GM21515 (cell line): ENCODE results near the gene PPP1R2.
"Not testable (repeated sequence)": the region's sequence is repeated elsewhere in the genome, so short reads cannot be mapped to it uniquely, and the experiment has no call there.

ENCODE experiments used
- ATAC-seq: cut with Tn5 transposase; IDR thresholded peaks from one replicate; pipeline ENCODE4 v1.9.1; 2021; ENCODE audit not compliant: unreplicated experiment

The PPP1R2 gene

DNA sequence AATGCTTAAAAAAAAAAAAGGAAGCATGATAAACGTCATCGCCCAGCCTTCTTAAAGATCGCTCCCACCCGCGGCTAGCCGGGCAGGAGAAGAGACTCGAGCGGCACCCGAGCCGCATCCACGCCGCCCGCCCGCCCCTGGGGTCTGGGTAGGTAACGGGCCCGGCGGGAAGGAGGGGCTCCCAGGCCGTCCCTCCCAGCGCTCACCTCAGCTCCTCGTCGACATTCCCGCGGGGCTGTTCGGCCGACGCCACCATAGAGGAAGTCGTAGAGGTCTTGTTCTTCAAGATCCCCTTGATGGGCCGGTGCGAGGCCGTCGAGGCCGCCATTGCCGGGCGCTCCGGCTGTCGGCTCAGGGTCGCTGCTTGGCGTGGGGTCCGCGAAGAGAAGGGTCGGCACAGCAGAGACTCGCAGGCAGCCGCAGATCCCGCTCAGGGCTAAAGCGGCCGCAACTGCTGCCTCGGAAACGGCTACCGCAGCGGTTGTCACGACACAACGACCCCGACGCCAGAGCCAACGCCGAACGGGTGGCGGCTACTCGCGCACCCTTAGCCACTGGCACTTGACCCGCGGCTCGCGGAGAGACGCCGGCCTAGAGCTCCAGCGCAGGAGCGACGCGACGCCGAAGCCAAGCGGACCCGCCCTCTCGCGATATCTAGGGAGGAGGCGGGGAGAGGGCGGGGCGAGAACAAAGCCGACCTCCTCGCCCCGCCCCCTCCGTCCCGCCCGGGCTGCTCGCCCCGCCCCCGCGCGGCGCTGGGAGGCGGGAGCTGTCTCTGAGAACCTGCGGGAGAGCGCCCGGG is at the start of gene PPP1R2:
PPP1R2 (minus strand) TSS at position 628 of the 802 bp plus-strand sequence; CDS start at position 328, 300 bp downstream.
- ATAC-seq: peak; percentile 75

DNA sequence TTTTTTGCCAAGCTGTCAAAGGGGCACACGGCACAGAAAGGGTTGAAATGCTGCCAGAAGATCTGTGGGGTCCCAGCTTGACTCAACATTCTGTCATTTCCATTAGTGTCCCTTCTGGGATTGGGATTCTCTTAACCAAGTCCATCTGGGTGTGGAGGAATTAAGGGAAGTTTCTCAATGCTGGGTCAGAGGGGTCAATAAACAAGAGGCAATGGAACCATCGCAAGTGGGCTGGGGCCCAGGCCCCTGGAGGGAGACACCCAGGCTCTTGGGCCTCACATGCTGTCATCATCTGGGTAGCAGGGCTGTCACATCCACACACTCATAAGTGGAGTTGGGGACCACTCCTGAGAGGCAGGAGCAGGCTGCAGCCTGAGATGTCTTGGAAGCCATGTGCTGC is 48.7 kb upstream of the PPP1R2 start:
- ATAC-seq: no peak

DNA sequence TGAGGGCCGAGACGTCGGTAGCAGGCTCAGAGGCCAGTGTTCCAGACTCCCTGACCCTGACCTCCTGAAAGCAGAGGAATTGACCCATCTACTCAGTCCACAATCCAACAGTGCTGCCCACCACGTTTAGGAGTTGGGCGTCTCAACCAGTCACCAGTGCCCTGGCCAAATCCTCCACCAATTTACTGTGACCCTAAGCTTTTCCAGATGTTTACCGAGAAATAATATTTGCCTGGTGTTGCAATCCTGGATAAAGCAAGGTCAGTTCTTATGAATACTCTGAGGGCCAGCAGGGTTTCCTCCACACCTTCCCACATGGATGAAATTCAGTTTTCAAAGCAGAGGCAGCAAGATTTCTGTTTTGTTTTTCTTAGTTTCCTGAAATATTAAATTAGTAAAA is 48.1 kb upstream of the PPP1R2 start:
- ATAC-seq: no peak

DNA sequence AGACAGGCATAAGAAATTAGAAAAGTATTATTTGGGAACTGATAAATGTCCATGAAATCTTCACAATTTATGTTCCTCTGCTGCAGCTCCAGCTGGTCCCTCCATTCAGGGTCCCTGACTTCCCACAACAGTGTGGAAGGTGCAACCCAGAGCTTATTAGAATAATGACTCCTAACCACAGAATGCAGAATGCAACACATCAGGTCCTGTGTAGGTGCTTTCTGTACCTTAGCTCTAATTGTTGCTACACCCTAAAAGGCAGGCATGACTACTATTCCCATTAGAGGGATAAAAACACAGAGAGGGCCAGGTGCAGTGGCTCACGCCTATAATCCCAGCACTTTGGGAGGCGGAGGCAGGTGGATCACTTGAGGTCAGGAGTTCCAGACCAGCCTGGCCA is 47.3 kb upstream of the PPP1R2 start:
- not testable (repeated sequence) for ATAC-seq

DNA sequence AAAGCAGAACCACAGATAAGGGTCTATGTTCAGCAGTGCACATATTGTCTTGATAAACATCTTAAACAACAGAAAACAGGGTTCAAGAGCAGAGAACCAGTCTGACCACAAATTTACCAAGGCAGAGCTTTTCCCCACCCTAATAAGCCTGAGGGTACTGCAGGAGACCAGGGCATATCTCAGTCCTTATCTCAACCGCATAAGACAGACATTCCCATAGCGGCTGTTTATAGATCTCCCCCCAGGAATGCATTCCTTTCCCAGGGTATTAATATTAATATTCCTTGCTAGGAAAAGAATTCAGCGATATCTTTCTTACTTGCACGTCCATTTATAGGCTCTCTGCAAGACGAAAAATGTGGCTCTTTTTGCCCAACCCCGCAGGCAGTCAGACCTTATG is 46.7 kb upstream of the PPP1R2 start:
- ATAC-seq: not testable (repeated sequence)

DNA sequence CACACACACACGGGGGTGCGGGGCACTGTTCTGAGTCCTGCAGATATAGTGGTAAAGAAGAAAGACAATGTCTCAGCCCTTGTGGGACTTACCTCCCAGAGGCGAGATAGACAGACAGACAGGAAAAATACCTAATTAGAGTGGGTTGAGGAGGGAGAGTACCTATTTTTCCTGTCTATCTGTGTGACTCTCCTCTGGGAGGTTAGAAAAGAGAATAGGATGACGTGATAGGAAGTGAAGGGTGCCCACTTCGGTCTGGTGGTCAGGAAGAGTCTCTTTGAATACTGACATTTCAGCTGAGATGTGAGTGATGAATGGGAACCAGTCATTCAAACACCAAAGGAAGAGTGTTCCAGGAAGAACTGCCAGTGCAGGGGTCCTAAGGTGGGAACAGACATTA is 44.7 kb upstream of the PPP1R2 start:
- no peak for ATAC-seq

DNA sequence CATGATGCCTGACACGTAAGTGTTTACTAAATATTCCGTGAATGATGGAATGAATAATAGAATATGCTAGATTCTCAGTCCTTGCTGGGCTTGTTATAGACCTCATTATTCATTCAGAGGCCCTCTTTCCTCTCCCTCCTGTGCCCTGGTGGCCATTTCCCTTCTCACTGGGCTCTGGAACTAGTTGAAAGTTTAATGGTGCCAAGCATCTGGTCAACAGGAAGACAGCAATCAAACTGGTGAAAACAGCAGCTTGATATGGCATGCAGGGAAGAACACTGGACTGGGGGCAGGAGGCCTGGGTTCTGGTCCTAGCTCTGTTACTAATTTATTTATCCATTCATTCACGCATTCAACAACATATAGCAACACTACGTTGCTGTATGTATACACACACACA is 44.3 kb upstream of the PPP1R2 start:
- ATAC-seq: no peak

DNA sequence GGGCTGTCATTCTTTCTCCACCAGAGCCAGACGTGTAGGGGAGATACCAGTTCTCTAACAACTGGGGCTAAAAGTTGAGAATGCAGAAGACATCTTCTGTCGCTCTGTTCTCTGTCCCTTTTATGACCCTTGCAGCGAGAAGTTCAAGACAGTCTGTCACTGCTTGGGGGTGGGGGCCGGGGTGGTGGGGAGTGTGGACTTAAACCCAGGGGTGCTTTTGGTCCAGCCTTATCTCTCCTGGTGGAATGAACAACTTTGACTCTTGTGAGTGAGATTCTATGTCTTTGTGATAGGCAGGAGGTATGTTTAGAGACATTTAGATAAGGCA is 41.4 kb upstream of the PPP1R2 start:
- ATAC-seq: no peak

DNA sequence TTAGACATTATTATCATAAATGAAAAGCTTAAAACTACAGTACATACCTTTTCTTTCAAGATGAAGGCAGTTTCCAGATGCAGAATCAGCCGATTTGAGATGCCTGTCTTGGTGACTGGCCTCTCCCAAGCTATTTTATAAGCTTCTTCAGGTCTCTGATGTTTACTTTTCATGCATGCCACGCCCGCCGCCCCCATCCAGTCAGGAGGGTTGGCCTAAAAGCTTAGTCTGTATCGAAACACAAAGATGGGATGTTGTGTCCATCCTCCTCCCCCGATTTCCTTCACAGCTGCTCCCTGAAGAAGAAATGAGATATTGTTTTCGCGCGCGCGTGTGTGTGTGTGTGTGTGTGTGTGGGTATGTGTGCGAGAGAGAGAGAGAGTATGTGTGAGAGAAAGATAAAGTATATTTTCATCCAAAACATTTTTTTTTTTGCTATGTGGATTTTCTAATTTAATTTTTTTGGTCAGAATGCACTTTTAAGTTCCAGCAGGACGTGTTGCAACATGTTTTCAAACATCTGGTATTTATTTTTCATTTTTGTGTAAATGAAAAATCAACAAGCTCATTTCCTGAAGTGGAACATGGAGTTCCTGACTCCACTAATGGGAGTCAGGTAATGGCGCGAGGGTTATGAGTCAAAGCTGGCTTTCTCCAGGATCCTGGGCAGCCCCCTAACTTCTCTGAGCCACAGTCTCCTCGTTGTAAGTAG is 40.9 kb upstream of the PPP1R2 start, which contains the start of gene APOD:
APOD (minus strand) TSS at position 110 of the 712 bp plus-strand sequence. CDS start 4,479 bp downstream, outside the sequence.
- ATAC-seq: no peak

DNA sequence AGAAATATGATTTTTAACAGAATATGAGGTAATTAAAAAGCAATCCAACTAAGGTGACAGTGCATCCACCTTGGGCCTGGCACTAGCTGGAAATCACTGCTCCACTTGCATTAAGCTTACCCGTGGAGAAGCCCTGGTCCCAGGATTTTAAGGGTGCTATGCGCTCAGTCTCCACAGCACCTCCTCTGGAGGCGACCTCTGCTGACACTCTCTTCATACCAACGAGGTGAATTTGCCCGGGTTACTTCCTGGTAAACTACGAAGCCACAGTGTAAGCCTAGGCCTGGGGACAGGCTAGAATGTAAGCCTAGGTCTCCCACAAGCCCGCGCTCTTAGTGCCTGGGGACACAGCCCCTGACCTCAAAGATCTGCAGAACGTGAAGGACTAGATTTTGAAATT is 39.8 kb upstream of the PPP1R2 start:
- no peak for ATAC-seq

DNA sequence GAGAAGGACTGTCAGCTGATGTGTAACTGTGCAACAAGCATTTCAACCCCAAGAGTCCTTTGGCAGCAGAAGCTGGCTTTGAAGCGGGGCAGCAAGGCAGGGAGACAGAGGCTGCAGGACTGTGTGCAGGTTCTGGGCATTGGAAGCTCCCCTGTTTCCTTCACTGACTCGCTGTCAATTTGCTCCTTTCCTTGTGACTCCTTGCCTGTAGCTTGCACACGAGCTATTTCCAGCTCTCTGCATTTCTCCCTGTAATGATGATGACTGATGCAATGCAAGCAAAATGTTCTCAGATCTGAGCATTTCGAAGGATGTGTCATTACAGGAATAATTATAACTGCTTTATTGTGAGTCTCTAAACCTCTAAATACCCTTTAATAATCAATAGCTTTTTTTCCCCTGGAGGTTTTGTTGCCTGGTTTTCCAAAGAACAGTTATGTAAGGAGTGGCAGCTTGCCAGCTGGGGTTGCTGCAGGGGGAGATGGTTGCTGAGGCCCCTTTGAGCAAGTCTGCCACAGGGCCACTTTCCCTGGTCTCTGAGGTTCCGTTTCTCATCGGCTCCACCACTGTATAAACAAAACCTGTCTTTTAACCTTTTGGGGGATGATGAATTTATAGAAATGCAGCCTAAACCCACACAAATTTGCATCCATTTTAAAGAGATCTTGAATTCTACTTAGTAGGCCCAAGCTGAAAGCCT is 37.8 kb upstream of the PPP1R2 start:
- ATAC-seq: no peak

DNA sequence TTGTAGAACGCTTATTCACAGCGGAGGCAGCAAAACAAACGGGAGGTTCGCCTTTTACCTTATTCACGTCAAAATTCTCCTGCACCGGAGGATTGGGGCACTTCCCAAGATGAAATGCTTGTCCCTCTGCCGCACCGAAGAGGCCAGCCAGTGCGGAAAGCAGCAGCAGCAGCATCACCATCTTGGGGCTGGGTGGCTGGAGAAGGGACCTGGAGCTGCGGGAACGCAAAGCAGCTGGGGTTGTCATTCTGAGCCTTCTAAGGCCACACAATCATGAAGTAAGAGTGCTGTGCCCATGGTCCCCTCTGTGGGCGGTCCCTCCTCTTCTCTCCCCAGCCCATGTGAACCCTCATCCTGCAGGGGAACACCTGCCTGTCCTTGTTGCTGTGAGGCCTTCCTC is 36.2 kb upstream of the PPP1R2 start:
- ATAC-seq: no peak

DNA sequence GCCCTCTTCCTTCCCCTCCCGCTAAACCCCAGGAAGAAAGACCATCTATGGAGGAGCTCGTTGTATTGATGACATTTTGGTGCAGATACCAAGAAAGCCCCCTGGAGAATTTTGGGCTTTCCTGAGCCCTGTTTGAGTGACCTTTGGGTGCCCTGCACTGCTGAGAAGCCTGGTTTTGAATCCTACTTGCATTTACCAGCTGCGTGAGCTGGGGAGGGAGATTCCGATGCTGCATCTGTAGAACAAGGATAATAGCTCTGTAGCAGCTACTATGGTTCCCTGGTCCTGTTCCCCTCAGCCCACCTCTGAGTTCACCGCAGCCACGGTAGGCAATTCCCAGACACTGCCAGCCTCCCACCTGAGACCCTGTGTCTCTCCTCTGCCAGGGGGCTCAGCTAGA is 35.4 kb upstream of the PPP1R2 start:
- ATAC-seq: no peak

DNA sequence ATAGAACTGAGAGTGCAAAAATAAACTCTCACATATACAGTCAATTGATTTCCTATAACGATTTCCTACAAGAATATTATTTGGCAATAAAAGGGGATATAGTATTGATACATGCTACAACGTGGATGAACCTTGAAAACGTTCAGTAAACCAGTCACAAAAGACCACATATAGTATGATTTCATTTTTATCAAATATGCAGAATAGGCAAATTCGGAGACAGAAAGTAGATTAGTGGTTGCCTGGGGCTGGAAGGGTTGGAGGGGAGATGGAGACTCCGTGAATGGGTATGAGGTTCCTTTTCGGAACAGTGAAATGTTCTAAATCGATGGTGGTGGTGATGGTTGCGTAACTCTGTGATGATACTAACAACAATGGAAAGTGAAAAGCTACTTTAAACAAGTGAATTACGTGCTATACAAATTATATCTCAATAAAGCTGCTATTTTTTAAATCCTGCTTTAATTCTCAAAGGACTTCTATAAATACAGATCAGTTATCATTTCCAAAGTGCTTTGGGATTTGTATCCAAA is 34.6 kb upstream of the PPP1R2 start:
- ATAC-seq: no peak

DNA sequence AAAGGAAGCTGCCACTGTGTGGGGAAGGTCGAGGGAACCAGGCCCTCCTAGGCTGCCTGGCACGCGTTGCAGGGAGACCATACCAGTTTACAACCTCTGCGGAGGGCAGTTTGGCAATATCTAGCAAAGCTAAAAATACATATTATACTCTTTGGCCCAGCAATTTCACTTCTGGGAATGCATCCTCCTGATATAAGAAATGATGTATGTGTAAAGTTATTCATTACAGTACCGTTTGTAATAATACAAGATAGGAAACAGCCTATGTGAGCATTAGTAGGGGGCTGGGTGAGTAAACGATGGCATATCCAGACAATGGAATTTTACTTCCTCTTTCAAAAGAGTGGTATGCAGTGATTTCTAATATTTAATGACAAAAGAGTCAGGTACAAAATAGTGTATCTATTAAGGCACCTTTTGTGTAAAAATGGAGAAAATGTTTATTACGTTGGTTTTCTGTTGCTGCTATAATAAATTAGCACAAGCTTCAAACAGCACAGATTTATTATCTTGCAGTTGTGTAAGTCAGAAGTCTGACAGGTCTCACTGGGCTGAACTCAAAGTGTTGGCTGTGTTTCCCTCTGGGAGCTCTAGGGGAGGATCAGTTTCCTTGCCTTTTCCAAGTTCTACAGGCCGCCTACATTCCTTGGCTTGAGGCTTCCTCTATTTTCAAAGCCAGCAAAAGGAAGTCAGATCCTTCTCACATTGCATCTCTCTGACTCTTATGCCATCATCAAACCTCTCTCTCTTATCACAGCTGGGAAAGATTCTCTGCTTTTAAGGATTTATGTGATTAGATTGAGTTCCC is 31.6 kb upstream of the PPP1R2 start:
- ATAC-seq: no peak

DNA sequence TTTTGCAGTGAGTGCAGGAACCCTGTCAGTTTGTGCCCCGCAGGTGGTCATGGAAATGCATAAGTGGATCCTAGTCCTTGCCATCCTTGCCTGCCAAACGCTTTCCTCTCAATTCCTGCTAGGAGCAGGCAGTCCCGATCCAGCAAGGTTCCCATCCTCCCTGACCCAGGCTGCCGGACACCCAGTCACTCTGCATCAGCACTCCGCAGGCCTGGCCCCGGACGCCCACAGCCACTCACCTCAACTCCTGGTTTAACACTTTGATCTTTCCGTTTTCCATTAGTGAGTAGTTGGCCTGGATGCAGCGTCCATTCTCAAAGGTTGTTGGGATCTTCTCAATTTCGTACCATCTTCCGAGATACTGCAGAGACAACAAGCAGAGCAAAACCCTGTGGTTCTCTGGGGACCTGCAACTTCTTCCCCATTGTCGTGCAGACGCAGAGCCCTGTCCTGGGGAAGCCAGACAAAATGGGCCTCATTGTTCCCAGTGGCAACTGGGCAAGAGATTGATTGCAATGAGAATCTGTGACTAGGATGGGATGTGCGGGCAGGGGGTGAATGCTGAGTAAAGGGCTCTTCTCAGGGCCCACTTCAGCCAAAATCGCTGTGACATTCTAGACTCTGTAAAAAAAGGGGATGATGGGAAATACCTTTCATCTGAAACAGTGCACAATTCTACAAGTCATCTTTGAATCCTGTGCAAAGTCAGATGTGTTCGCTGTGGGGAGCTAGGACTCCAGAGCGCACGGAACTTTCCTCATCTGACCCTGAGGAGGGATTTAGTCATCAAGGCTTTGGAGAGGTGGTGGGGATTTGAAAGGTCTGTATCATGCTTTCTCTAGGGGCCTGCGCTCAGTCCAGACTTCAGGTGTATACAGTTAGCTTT is 30.7 kb upstream of the PPP1R2 start:
- ATAC-seq: no peak

DNA sequence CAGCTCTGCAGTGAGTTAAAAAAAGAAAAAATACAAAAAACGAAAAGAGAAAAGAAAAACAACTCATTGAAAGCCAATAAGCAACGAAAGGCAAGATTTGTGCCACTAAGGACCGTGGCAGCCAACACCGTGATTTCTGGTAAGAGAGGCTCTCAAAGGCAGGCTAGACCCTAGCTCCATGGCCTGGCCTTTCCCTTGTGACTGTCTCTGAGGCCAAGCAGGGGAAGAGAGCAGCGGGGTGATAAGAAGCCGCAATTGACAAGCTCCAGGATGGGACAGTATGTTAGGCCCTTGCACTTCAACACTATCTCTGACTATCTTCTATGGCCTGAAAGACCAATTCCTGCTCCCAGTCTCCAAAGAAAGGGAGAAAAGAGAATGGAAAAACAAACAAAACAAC is 28.2 kb upstream of the PPP1R2 start:
- no peak for ATAC-seq

DNA sequence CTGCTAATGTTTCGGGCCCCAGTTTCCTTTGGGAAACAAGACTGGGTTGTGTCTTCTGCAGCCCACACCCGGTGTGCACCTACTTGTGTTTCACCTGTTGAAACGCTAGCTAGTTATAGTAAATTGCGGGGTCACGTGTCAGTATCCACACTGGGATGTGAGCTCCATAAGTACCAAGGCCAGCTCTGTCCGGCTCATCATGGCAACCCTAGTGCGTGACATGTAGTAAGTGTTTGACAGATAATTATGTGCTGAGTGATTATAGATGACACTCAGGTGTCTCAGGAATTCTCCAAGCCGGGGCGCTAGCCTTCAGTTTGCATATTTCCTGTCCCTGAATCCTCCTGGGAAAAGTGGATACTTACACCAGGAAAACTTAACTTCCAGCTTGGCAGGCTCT is 27.8 kb upstream of the PPP1R2 start:
- ATAC-seq: no peak

DNA sequence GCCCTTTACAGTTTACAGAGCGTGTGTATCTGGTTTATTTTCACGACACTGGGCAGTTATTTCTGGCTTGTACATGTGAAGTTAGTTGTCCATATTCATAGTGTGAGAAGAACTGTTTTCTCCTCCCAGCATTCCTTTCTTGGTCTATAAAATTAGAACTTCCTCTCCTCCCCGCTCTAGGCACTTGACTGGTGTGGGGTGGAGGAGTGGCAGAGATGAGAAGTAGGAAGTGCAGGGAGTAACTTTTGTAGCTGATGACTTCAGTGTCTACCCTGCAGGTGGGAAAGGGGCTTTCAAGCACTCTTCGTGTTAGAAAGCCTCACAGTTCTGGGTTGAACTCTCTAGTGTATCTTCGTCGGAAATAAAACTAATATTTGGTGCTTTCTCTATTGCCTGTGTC is 27.2 kb upstream of the PPP1R2 start:
- no peak for ATAC-seq

DNA sequence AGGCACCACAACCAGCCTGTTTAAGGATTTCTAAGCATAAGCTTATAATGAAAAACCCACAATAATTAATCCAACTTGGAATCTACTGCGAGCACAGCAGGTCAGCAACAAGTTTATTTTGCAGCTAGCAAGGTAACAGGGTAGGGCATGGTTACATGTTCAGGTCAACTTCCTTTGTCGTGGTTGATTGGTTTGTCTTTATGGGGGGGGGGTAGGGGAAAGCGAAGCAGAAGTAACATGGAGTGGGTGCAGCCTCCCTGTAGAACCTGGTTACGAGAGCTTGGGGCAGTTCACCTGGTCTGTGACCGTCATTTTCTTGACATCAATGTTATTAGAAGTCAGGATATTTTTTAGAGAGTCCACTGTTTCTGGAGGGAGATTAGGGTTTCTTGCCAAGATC is 25.5 kb upstream of the PPP1R2 start:
- ATAC-seq: no peak
